Ishikawa (cell line): ENCODE data around the gene CCDC57.

ENCODE experiments used
- CEBPB ChIP-seq: IDR thresholded peaks from 2 replicates; pipeline ENCODE4 v1.6.1; 2012
- CREB1 ChIP-seq: IDR thresholded peaks from 2 replicates; pipeline ENCODE4 v1.6.1; 2012; ENCODE audit warnings: low read depth
- EGR1 ChIP-seq: IDR thresholded peaks from 2 replicates; pipeline ENCODE4 v1.6.1; 2012
- EP300 ChIP-seq: IDR thresholded peaks from 2 replicates; pipeline ENCODE4 v1.6.1; 2012; ENCODE audit warnings: borderline replicate concordance
- FOXM1 ChIP-seq: IDR thresholded peaks from 2 replicates; pipeline ENCODE4 v1.6.1; 2012; ENCODE audit warnings: low read depth, borderline replicate concordance
- NFIC ChIP-seq: IDR thresholded peaks from 2 replicates; pipeline ENCODE4 v1.6.1; 2012
- RAD21 ChIP-seq: IDR thresholded peaks from 2 replicates; pipeline ENCODE4 v1.6.1; 2012; ENCODE audit warnings: low read depth
- TAF1 ChIP-seq: IDR thresholded peaks from 2 replicates; pipeline ENCODE4 v1.6.1; 2012; ENCODE audit warnings: low read depth, mild to moderate bottlenecking
- TCF12 ChIP-seq: IDR thresholded peaks from 2 replicates; pipeline ENCODE4 v1.6.1; 2012; ENCODE audit warnings: low read depth
- TEAD4 ChIP-seq: IDR thresholded peaks from 2 replicates; pipeline ENCODE4 v1.6.1; 2012
- YY1 ChIP-seq: IDR thresholded peaks from 2 replicates; pipeline ENCODE4 v1.6.1; 2012; ENCODE audit warnings: low read depth
- ZBTB7A ChIP-seq: IDR thresholded peaks from 2 replicates; pipeline ENCODE4 v1.6.1; 2012; ENCODE audit warnings: low read depth
- TF ChIP-seq, protein P1 (sequence below): IDR thresholded peaks from 2 replicates; pipeline ENCODE4 v1.6.1; 2012; ENCODE audit warnings: low read depth, mild to moderate bottlenecking
- TF ChIP-seq, protein P2 (sequence below): IDR thresholded peaks from 2 replicates; pipeline ENCODE4 v1.6.1; 2012
- TF ChIP-seq, protein P3 (sequence below): IDR thresholded peaks from 2 replicates; pipeline ENCODE4 v1.6.1; 2012

The CCDC57 gene

DNA sequence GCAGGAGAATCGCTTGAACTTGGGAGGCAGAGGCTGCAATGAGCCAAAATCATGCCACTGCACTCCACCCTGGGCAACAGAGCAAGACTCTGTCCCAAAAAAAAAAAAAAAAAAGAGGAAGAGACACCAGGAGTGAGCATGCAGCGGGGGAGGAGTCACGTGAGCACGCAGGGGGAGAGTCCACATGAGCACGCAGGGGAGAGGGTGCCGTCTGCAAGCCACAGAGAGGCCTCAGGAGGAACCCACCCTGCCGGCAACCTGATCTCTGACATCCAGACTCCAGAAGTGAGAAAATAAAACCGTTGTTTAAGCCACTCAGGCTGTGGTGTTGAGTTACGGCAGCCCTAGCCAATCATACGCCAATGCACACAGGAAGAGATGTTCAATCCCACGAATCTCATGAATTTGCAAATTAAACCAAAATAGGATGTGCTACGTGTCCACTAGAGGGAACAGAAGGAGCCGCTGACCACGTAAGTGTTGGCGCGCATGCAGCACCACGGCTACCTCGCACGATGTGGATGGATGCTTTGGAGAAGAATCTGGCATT lies 42.2 kb downstream of the CCDC57 start:
- no peak for TF ChIP-seq ZBTB7A
- no peak for TF ChIP-seq RAD21
- no peak for TF ChIP-seq TEAD4
- TF ChIP-seq, protein P1, sequence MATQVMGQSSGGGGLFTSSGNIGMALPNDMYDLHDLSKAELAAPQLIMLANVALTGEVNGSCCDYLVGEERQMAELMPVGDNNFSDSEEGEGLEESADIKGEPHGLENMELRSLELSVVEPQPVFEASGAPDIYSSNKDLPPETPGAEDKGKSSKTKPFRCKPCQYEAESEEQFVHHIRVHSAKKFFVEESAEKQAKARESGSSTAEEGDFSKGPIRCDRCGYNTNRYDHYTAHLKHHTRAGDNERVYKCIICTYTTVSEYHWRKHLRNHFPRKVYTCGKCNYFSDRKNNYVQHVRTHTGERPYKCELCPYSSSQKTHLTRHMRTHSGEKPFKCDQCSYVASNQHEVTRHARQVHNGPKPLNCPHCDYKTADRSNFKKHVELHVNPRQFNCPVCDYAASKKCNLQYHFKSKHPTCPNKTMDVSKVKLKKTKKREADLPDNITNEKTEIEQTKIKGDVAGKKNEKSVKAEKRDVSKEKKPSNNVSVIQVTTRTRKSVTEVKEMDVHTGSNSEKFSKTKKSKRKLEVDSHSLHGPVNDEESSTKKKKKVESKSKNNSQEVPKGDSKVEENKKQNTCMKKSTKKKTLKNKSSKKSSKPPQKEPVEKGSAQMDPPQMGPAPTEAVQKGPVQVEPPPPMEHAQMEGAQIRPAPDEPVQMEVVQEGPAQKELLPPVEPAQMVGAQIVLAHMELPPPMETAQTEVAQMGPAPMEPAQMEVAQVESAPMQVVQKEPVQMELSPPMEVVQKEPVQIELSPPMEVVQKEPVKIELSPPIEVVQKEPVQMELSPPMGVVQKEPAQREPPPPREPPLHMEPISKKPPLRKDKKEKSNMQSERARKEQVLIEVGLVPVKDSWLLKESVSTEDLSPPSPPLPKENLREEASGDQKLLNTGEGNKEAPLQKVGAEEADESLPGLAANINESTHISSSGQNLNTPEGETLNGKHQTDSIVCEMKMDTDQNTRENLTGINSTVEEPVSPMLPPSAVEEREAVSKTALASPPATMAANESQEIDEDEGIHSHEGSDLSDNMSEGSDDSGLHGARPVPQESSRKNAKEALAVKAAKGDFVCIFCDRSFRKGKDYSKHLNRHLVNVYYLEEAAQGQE = no peak
- TF ChIP-seq EP300 = no peak
- TF ChIP-seq TCF12 = no peak
- TF ChIP-seq TAF1 = no peak
- TF ChIP-seq, protein P2, sequence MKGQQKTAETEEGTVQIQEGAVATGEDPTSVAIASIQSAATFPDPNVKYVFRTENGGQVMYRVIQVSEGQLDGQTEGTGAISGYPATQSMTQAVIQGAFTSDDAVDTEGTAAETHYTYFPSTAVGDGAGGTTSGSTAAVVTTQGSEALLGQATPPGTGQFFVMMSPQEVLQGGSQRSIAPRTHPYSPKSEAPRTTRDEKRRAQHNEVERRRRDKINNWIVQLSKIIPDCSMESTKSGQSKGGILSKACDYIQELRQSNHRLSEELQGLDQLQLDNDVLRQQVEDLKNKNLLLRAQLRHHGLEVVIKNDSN = no peak
- TF ChIP-seq FOXM1 = no peak
- no peak for TF ChIP-seq YY1
- no peak for TF ChIP-seq CREB1
- TF ChIP-seq EGR1 = no peak
- no peak for TF ChIP-seq CEBPB
- TF ChIP-seq, protein P3, sequence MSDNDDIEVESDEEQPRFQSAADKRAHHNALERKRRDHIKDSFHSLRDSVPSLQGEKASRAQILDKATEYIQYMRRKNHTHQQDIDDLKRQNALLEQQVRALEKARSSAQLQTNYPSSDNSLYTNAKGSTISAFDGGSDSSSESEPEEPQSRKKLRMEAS = no peak
- TF ChIP-seq NFIC = no peak

DNA sequence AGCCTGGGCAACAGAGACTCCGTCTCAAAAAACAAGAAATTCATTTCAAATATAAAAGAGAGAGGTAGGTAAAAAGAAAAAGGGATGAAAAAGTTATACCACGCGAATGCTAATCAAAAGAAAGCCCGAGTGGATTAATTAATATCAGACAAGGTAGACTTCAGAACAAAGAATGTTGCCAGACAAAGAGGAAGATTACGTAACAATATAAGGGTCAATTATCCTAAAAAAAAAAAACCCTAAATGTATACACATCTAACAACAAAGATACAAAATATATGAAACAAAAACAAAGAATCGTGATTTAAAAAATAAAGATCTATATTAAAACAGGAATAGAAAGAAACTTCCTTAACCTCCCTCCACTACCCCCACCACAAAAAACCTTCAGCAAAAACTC lies 44.1 kb downstream of the CCDC57 start:
- no peak for TF ChIP-seq TAF1
- no peak for TF ChIP-seq TCF12
- TF ChIP-seq RAD21 = no peak
- no peak for TF ChIP-seq CREB1
- TF ChIP-seq, protein P3 = no peak
- TF ChIP-seq NFIC = no peak
- TF ChIP-seq EGR1 = no peak
- TF ChIP-seq TEAD4 = no peak
- TF ChIP-seq, protein P2 = no peak
- TF ChIP-seq YY1 = no peak
- TF ChIP-seq EP300 = no peak
- TF ChIP-seq CEBPB = no peak

DNA sequence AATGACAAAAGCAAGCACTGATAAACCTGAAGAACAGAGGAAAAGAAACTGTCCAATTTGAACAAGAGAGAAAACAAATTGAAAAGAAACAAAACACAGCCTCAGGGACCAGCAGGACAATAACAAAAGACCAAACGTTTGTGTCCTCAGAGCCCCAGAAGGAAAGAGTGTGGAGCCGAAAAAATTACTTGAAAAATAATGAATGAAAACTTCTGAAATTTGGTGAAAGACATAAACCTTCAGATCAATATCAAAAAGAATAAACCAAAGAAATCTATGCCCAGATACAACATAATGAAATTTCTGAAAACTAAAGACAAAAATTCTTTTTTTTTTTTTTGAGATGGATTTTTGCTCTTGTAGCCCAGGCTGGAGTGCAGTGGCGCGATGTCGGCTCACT lies 45.6 kb downstream of the CCDC57 start:
- TF ChIP-seq YY1 (no peak), CREB1 (no peak), TCF12 (no peak), EP300 (no peak), TAF1 (no peak)
- TF ChIP-seq, protein P1 = no peak
- TF ChIP-seq, protein P3 = no peak
- TF ChIP-seq, protein P2 = no peak

DNA sequence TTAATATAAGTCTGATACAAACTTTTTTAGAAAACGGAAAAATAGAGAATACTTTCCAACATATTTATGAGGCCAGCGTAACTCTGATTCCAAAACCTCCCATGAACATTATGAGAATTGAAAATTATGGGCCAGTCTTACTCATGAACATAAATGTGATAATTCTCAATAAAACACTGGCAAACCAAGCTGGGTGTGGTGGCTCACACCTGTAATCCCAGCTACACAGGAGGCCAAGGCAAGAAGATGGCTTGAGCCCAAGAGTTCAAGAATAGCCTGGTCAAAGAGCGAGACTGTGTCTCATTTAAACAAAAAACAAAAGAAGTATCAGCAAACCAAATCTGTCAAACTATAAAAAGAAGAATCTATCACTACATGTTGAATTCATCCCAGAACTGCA lies 47.8 kb downstream of the CCDC57 start:
- TF ChIP-seq FOXM1 = no peak
- TF ChIP-seq TAF1 = no peak
- no peak for TF ChIP-seq NFIC
- no peak for TF ChIP-seq CREB1
- TF ChIP-seq, protein P1 = no peak
- no peak for TF ChIP-seq ZBTB7A
- TF ChIP-seq, protein P3 = no peak
- no peak for TF ChIP-seq EP300
- no peak for TF ChIP-seq CEBPB
- no peak for TF ChIP-seq YY1
- no peak for TF ChIP-seq TEAD4
- no peak for TF ChIP-seq EGR1
- TF ChIP-seq RAD21 = no peak
- TF ChIP-seq TCF12 = no peak
